Amniotic epithelial cell (primary cell): ENCODE measurements around the gene CACNA1C.

Experiments
- DNase-seq: peaks from one replicate; pipeline ENCODE4 v3.0.0-alpha.2; 2010; ENCODE audit warnings: low read depth

The CACNA1C gene

DNA sequence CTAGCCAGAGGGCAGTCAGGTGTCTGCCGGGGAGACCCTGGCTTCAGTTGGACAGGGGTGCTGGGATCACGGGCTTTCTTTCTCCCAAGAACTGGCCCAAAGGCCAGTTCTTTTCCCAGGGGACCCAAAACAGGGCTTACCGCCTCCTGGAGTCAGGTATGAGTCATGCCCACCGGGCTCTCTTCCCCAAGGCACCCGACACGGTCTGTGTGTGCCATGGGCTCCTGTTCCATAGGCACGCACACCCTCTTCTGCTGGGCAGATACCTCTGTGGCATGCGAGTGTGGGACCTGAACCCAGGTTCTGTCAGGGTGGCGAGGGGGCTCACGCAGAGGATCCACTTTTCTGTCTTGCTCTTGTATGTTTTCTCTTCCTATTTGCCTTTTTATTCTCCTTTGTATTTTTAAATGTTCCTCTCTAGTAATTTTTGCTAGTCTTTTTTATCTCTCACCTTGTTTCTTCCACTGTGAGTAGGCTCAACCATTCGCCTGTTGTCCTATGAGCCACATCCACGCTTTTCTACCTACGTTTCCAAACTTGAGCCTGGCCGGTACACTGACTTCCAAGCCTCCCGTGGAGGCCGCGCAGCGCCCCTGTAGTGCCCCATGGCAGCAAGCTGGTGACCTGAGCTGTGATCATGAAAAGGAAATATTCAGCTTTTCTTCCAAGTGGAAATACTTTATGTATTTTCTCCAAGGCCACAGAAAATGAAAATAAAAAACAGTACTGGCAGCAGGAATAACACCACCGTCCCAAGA is 362.2 kb downstream of the CACNA1C start:
- DNase-seq: no peak

DNA sequence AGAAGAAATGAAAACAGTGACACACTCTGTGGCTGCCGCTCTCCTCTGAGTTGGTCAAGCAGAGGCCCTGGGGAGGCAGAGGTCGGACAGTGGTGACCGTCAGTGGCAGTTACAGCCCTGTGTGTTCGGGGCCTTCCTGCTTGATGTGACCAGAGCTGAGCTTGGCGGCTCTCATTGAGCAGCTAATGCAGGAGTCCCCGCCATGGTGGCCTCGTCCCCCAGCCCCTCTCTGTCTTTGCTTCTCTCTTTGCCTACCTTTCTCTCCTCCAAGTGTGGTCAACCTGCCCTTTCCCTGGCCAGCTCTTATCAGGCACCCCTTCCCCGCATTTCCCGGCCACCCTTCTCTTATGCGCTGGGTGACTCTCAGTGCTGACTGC is 362.8 kb downstream of the CACNA1C start:
- no peak for DNase-seq

- DNase-seq: no peak
Measured at GRCh38 chr12:2416158-2416557, 363.4 kb downstream of the CACNA1C start.

GRCh38 chr12:2417481-2418160 is 364.8 kb downstream of the CACNA1C start:
- DNase-seq: no peak

DNA sequence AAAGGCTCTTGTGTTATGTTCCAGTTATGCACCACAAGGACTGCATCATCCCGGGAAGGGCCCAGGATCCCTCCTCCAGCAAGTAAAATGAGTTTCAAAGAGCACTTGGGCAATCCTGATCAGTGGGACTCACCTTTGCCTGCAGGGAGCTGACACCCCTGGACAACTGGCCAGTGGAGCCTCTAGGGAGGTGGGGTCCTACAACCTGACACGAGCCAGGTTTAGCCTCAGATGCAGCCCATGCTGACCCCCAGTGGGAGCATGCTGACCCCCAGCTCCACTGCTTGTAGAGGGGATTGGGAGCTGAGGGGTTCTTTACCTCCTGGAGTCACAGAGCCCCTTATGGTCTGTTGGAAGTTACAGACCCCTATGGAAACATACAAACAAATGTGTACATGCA is 365.8 kb downstream of the CACNA1C start:
- no peak for DNase-seq

DNA sequence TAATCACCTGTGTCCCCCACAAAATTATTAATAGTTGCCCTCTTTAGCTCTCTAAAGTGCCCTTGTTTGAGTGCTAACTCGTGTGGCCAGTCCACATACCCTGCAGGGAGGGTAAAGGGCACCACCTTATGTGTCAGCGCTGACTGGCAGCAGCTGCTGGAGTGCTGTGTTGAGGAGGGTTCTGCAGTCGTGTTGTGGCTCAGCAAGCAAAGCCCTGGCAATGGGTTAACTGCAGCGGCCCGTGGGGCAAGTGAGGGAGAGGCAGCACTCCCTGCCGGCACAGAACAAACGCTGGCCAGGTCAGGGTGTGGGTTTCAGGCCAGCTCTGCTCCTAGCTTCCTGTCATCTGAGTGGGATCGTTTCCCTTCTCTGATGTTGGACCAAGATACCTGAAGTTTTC is 369.8 kb downstream of the CACNA1C start:
- DNase-seq: no peak

- no peak for DNase-seq
Measured at GRCh38 chr12:2429032-2429431, 376.2 kb downstream of the CACNA1C start.

- no peak for DNase-seq
Measured at GRCh38 chr12:2431810-2432209, 379.0 kb downstream of the CACNA1C start.

DNA sequence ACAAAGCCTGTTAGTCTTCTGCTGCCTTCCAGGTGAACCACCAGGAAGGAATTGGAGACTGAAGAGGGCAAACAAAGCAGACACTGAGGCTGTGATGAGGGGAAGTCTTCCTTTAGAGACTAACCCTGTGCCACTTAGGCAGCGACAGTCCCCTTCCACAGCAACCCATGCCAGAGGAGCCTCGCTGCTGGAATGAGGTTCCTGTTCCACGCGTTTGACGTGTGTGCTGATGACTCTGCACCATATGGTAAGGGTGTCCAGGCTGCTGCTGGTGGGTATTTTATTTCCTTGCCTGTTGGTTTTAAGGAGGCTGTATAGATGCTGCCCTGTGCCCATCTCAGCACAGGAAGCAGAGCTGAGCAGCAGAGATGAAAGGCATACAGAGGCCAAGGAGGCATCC is 380.1 kb downstream of the CACNA1C start:
- DNase-seq: no peak

GRCh38 chr12:2435511-2435910 is 382.7 kb downstream of the CACNA1C start:
- no peak for DNase-seq

DNA sequence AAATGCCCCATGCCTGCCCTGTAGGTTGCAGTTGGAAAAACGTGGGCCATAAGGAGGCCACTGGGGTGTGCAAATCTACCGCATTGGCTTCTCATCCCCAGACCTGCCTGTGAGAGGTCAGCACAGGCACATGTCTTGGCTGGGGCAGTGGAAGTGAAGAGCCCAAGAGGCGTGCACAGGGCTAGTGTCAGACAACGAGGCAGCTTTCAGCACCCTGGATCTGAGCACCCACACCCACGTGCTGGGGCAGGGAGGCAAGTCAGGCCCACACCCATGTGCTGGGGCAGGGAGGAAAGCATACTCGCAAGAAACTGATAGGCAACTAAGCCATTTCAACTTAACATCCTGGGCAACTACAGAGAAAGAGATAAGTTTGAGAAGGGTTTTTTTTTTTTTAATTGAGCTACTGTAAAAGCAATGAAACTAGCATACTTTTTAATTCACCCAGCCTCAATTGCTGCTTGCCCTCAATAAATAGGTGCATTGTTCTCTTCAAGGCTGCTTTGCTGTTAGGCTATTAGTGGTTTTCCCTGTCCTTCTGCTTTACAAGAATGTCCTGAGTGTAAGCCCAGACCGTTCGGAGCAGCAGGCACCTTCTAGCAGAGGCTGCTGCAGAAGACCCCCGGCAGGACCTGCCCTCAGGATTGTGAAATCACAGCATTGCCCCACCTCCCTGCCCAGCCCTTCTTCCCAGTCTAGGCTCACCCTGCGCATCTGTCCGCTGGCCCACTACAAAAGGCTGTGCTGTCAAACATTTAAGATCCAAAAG is 386.7 kb downstream of the CACNA1C start:
- DNase-seq: no peak

GRCh38 chr12:2443776-2444175 is 391.0 kb downstream of the CACNA1C start:
- DNase-seq: no peak

DNA sequence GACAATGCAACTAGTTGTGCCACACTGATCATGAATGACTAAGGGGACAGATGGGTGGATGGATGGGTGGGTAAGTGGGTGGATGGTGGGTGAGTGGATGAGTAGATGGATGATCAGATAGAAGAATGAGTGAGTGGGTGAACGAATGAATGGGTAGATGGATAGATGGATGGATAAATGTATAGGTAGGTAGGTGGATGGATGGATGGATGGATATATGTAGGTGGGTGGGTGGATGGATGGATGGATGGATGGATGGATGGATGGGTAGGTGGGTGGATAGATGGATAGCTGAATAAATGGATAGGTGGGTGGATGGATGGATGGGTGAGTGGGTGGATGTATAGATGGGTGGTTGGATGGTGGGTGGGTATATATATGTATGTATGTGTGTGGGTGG is 393.2 kb downstream of the CACNA1C start:
- no peak for DNase-seq

GRCh38 chr12:2447861-2448260 is 395.1 kb downstream of the CACNA1C start:
- DNase-seq: no peak

GRCh38 chr12:2449586-2449985 is 396.8 kb downstream of the CACNA1C start:
- DNase-seq: no peak

GRCh38 chr12:2450553-2450952 is 397.8 kb downstream of the CACNA1C start:
- no peak for DNase-seq

DNA sequence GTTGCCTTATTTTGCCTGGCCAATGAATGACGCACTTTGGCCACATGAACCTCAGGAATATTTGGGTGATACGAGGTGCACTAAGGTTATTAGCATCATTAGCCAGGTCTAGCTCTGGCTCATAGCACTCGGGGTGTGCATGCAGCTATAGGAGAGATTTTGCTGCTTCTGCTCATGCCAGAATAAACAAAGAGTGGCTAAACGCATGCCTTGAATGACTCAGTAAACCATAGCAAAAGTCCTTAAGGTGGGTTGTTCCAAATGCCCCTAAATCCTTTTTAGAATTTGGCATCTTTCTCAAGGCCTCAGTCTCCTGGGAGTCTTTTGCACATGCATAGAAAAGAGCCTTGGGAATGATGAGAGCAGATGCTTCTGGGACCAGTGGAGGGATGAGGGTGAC is 398.2 kb downstream of the CACNA1C start:
- no peak for DNase-seq

DNA sequence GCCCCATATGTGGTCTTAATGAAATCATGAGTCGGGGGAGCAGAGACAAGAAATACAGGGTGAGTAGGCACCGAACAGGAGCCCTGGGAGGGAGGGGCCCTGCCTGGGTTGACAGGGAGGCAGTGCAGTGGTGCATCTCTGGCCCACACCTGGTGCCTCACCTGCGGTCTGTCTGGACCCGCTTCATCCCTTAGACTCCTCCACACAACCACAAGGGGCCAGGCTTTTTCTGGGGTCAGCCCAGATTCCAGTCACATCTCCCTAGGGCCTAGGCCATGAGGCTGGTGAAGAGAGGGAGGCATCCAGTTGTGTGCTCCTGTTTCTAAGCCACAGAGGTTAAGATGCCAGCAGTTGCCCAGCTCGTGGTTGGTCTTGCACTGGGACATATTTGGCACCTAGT is 398.7 kb downstream of the CACNA1C start:
- DNase-seq: no peak

DNA sequence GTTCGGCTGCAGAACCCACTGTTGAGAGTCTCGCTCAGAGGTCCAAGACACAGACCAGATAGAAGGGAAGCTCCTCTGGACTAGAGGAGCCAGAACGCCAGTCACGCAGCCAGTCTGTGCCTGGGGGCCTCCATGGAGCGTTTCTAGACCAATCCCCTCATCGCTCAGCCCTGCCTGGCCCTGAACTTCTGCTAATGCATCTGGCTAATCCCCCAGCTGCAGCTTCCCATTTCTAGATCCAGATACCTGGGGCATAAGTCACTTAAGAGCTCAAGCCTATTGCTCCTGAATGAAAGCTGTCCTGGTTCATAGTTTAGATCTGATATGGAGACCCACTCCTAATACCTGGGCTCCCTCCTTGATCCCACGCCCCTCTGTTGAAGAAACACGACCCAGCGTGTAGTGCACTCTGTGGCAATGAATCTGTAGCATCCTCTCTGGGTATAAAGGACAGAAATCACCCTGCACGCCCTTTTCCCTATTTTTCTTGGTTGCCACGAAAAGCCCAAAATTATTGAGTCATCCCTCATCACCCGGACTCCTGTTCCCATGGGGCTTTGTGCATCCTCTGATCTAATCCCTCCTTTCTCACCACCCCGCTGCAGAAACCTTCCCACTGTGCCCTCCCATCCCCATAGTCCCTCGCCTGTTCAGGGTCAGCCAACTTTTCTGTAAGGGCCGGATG is 400.4 kb downstream of the CACNA1C start:
- DNase-seq: no peak

DNA sequence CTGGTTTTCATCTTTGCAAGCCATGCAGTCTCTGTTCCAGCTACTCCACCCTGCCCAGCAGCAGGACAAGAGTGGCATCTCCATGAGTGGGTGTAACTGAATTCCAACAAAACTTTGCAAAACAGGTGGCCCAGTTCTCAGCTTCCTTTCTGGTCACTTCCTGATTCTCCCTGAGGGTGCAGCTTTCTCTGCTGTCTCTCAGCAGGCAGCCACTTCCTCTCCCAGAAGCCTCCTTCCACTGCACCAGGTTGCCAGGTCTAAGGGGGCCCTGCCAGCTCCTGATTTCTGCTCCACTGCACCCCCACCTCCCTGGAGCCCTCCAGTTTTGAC is 400.9 kb downstream of the CACNA1C start:
- no peak for DNase-seq

GRCh38 chr12:2454601-2455177 is 401.9 kb downstream of the CACNA1C start:
- DNase-seq: no peak

DNA sequence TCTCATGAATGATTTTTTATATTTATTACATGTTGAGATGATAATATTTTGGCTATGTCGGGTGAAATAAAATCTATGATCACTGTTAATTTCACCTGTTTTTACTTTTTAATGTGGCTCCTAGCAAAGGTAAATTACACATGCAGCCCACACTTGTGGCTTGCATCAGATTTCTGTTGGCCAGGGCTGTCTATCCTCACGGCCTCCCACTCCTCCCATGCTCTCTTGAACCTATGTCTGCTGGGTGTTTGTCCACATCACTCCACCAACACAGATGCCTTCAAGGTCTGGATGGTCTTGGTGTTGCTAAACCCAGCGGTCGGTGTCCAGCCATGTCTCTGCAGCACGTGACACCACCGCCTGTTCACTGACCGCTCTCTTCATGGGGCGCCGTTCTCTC is 402.6 kb downstream of the CACNA1C start:
- no peak for DNase-seq
